Activated T-cell treated with anti-CD3 and anti-CD28 coated beads, Interleukin-2, amount 50 U/mL, for 48 hours (primary cell): Measurements from ENCODE around the gene TRIM25.
"Not testable (repeated sequence)": the region's sequence is repeated elsewhere in the genome, so short reads cannot be mapped to it uniquely, and the experiment has no call there.

Experiments
- DNase-seq, 2 experiments: peaks; one replicate each; pipeline ENCODE4 v3.0.0-alpha.2; 2020

The TRIM25 gene, protein sequence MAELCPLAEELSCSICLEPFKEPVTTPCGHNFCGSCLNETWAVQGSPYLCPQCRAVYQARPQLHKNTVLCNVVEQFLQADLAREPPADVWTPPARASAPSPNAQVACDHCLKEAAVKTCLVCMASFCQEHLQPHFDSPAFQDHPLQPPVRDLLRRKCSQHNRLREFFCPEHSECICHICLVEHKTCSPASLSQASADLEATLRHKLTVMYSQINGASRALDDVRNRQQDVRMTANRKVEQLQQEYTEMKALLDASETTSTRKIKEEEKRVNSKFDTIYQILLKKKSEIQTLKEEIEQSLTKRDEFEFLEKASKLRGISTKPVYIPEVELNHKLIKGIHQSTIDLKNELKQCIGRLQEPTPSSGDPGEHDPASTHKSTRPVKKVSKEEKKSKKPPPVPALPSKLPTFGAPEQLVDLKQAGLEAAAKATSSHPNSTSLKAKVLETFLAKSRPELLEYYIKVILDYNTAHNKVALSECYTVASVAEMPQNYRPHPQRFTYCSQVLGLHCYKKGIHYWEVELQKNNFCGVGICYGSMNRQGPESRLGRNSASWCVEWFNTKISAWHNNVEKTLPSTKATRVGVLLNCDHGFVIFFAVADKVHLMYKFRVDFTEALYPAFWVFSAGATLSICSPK

DNA sequence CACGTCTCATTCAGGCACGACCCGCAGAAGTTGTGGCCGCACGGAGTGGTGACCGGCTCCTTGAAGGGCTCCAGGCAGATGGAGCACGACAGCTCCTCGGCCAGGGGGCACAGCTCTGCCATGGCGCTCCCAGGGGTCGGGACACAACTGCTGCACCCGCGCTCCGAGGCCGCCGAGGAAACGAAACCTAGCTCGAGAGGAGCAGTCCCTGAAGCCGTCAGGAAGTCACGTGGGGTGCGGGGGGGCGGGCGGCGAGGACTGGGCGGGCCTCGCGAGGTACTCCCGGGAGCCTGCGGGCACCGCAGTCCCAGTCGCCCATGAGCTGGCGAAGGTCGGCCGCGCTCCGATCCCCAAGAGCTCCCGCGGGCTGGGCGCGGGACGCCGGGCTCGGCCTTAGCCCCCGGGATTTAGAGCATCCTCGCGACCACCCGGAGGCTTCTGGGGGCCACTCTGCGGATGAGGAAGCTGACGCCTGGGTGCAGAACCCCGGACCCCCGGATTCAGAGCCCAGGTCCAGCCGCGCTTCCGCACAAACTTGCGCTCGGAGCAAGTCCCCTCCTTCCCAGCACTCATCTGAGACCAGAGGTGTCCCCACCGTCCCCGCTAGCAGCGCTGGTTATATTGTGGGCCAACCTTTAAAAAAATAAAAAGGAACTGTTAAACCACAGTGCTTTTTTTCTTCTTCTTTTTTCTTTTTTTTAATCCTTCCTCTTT lies at the start of gene TRIM25:
TRIM25 (minus strand) TSS at position 183 of the 714 bp plus-strand sequence; CDS start at position 122, 61 bp downstream.
- DNase-seq = peak; percentile 92

DNA sequence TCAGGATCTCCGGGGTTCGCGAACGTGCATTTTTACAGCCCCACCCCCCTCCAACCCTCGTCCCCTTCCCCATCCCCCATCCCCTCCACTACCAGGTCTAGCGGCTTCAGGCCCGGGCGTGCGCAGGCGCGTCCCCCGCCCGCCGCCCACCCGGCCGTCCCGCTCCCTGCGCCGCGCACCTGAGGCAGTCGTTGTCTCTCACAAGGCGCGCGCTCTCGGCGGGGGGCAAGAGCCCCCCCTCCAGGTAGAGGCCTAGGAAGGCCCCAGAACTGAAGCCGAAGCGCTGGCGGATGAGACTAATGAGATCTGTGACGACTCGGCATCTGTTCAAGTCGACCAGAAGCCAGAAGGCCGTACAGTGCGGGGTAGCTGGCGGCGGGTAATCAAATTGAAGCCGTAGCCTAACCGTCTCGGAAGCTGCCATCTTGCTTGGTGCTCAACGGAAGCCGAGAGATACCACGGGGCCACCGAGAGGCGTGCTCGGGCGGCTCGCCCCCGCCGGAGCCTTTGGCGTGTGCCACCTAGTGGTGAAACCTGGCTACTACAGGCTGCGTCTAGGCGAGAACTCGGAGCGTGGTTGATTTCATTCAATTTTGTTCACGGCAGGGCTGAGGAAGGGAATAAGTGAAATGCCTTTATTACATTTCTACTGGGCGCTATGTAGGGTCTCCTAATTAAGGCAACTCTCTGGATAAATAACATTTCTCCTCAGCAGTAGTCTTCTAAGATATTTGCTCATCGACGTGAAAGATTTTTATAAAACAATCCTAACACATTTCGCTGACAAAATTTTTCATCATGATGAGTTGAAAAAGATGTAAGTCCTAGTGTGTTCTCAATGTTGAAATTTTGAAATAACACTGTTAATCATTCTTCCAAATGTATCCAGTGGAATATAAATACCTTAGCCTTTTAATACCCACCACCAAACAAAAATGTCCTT lies 47.0 kb upstream of the TRIM25 start, which contains the start of gene COIL:
COIL (minus strand) TSS at position 455 of the 943 bp plus-strand sequence; CDS start at position 424, 31 bp downstream.
- peak; percentile 97 for DNase-seq

DNA sequence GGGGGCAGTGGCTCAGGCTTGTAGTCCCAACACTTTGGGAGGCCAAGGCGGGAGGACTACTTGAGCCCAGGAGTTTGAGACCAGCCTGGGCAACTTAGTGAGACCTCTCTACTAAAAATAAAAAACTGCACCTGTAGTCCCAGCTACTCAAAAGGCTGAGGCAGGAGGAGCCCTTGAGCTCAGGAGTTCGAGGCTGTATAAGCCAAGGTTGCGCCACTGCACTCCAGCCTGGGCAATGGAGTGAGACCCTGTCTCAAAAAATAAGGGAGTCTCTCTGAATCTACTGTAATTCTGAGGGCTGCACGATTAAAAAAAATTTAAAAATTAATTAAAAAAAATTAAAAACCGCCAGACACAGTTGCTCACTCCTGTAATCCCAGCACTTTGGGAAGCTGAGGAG lies 43.1 kb upstream of the TRIM25 start:
- DNase-seq = no peak

DNA sequence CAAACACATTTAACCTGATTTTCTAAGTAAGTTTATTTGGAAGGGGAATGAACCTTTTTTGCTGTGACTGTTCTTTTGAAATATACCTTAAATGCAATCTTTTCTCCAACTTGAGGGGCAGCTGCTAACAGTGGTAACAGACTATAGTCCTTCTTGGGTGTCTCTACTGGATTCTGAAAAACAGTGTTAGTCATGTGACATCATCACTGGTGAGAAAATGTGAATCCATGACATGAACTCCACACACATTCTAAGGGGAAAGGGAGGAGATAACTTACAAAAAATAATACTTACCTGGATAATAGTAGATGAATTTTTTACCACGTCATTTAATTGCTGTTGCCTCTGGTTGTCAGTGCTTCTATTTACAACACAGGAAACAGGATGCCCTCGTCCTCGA lies 35.7 kb upstream of the TRIM25 start:
- DNase-seq = no peak

DNA sequence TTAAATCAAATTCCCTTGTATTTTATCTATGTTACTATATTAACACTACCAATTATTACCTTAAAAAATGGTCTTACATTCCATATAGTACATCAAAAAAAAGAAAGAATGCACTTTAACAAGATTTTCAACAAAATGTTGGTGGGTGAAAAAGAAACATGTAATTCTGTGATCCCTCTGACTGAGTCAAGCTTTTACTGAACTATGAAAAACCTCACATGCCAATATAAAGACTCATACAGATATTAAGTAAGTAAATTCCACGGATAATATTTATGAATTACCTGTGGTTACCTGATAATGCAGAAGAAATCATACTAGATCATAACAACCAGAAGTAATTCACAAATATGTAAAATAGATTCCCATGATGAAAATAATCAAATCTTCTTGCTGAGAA lies 34.6 kb upstream of the TRIM25 start:
- DNase-seq = no peak

DNA sequence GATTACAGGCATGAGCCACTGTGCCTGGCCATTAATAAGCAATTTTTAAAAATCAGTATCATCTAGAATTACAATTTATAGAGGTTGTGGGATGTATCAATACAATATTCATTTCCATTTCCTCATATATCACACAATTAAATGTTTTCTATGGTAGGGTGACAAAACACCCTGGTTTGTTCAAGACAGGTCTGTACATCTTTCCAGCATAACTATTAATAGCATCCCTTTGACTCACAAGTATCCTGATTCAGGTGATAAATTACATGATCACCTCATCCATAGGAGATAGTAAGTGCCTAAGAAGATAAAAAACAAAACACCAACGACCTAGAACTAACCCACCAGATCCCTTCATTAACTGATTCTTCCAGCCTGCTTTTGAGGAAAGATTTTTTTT lies 33.9 kb upstream of the TRIM25 start:
- no peak for DNase-seq

DNA sequence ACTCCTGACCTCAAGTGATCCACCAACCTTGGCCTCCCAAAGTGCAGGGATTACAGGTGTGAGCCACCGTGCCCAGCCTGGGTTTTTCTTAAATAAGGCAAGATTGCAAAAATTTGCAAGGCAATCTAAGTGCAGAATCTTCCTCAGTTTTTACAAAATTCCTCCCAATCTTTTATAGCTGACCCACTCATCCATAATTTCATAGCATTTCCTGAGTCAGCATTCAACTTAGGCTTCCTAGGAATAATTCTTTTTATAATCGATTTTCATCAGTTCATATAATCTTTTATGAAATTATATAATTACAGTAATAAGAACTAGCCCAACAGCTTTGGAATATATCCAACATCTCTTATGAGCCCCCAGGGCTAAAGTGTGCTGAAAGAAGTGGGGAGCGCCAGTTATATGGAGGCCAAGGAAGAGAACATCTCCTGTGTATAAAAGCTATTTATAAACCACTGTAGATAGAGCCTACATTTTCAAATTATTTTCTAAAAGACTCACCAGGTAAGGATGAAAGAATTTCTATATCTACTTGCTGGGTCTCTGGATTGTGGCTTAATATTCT lies 32.2 kb upstream of the TRIM25 start:
- no peak for DNase-seq

DNA sequence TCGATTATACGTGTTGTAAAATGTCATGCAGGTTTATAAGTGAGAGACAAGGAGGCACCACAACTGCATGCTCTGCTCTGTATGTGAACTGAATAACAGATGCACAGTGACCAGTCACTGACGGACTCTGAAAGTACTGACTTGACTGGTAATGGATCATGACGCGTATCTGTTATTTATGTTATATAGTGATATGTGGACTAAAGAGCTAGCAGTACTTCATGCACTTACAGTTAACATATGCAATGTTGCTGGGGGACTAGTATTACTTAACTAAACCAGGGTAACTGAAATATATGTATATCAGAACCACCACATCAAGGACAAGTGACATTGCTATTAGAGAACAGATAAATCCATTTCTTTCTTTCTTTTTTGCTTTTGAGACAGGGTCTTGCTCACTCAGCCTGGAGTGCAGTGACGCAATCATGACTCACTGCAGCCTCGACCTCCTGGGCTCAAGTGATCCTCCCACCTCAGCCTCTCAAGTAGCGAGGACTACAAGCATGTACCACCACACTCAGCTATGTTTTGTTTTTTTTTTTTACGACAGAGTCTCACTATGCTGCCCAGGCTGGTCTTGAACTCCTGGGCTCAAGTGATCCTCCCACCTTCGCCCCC lies 29.8 kb upstream of the TRIM25 start:
- peak in 1 of 2 experiments; percentile 35 for DNase-seq

DNA sequence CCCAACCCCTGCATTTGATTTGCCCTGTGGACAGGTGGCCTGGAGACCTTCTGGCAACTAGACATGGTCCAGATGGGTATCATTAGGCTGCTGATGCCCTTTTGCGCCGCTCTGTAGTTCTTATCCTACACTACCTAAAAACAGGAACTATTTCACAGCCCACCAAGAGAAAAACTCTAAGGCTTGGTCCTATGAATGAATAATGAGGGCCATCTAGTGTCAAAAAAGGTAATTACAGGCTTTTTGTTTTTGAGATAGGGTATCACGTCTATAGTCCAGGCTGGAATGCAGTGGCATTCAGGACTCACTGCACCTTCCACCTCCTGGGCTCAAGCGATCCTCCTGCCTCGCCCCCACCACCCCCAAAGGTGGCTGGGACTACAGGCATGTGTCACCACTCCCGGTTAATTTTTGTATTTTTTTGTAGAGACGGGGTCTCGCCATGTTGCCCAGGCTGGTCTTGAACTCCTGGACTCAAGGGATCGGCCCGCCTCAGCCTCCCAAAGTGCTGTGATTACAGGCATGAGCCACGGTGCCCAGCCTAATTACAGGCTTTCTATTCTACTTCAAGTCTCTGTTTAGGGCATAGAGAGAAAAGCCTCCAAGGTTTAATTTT lies 26.1 kb upstream of the TRIM25 start:
- peak in 1 of 2 experiments; percentile 24 for DNase-seq

DNA sequence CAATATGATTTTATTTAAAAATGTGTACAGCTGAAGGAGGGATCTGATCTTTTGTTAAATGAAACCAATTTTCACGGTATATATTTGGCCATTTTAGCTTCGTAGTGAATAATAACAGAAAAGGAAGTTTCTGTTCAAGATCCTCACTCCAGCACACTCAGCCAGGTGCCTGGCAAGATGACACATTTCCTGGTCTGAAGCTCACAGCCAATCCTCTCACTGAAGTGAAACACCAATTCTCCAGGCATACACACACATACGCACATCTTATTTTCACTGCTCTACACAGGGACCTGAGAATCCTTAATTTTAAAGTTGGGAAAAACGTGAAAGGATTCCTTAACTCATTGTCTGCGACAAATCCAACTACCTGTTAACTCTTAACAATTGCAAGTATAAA lies 24.4 kb upstream of the TRIM25 start:
- not testable (repeated sequence) for DNase-seq

DNA sequence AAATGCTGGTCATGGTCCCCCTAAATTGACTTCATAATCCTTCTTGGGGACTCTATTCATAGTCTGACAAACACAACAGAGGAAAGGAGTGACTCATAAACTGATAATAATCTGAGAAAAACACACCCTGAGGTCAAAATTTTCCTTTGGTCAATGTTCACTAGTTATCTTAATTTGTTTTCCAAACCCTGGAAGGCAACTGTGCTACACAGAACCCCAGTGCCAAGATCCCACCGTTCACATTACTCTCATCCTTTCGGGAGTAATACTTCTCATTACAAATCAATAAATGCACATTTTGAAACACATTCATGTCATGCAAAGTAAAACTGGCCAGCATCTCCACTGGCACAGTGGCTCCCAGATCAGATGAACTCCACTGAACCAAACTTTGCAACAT lies 23.8 kb upstream of the TRIM25 start:
- no peak for DNase-seq

DNA sequence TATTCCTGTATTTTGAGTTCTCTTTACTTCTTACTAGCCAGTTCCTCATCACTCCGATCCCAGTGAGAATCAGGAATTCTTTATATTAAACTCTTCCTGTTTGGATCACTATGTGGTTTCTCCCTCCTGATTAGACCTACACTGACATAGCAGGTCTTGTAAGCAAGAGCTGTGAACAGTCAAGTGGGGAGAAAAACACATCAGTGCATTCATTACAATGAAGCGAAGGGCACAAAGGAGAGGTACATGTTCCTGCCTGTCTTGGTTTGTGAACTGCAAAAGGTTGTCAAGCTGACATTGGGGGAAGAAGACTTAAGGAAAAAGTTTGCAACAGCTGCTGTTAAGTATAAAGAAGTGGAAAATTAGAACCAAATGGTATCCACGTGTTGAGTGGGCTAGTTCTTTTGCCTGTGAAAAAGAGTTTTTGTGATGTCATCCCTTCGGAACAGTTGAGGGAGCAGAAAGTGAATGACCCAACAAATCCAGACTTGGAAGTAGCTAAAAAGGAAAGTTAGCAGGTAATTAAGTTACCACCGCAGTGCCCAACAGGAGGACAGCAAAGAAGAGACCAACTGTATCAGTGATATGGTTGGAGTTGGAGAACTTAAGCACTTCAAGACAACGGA lies 23.0 kb upstream of the TRIM25 start:
- DNase-seq = no peak

DNA sequence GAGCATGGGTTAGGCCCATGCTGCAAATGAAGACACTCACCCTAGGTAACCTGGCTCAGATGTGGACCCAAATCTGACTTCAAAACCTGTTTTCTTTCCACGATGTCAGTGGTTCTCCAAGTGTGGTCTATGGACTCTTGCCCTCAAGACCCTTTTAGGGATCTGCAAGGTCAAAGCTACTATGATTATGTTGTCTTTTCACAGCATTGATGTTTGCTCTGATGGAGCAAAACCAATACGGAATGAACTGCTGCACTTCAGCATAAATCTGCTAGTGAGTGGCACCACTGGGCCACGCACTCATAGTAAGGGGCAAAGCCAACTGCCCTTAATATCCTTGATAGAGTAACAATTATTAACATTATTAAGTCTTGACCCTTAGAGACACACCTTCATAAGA lies 21.6 kb upstream of the TRIM25 start:
- DNase-seq = no peak

DNA sequence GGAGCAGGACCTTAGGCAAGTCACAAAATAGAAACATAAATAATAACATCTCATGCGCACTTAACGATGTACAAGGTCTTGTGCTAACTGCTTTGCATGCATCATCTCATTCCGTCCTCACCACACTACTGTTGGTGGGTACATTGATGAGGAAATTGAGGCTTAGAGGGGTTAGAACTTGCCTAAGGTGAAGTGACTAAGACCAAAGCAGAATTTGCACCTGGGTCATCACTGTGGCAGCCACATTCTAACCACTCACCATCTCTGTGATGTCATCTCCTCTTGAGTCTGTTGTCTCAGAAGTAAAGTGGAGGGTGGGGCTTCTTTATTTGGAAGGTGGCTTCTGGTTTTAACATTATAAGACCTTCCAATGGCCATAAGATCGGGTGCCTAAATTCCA lies 20.4 kb upstream of the TRIM25 start:
- DNase-seq = no peak

DNA sequence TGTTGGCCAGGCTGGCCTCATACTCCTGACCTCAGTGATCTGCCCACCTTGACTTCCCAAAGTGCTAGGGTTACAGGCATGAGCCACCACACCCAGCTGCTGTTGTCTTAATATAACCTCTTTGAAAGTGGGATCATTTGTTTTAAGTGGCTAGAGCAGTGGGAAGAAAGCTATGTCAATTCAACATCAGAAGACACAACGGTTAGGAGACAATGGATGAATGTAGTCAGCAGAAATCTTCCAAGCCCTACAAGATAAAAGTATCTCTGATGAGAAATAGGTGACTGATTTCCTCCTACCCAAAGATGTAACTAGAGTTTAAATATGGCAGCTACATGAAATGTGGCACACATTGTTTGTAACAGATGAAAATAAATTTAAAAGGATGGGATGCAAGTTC lies 20.0 kb upstream of the TRIM25 start:
- no peak for DNase-seq

DNA sequence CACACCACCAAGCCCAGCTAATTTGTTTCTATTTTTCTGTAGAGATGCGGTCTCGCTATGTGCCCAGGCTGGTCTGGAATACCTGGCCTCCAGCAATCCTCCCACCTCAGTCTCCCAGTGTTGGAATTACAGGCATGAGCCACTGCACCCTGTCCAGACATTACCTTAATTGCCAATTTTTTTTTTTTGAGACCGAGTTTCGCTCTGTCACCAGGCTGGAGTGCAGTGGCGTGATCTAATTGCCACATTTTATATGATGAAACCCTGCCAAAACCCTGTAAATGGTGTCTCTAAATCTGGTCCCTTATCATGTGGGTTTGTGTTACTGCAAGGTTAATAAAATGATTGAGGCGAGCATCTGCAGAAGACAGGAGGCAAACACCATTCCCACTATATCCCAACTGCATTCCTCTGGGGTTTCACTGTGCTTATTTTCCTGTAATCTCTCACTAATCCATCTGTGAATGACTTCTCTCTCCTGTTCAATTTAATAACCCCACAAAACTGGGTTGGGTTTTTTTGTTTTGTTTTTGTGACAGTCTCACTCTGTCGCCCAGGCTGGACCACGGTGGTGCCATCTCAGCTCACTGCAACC lies 19.4 kb upstream of the TRIM25 start:
- no peak for DNase-seq

DNA sequence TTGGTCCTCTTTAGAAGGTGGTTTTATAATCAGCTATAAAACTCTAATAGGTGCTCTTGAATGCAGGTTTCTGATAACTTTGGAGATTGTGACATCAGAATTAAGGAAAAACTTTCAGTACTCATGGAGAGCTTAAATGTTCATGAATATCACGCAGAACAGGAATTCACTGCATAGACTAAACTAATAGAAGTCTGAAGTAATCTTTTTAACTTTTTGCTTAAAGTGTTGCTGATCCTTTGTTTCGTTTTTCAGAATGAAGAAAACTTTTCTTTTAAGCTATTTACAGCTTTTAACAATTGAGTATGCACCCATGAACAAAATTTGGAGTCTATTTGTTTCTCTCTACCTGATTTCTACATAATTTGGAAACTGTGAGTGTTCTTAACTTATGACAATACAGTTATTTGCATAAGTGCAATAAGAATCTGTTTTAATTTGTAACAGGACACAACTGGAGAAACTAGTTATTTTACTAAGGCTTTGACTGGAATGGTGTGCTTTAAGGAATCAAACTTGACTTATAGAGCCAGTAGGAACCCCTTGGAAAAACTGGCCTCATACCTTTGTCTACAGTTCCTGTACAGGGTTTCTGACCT lies 17.0 kb upstream of the TRIM25 start:
- DNase-seq = no peak

DNA sequence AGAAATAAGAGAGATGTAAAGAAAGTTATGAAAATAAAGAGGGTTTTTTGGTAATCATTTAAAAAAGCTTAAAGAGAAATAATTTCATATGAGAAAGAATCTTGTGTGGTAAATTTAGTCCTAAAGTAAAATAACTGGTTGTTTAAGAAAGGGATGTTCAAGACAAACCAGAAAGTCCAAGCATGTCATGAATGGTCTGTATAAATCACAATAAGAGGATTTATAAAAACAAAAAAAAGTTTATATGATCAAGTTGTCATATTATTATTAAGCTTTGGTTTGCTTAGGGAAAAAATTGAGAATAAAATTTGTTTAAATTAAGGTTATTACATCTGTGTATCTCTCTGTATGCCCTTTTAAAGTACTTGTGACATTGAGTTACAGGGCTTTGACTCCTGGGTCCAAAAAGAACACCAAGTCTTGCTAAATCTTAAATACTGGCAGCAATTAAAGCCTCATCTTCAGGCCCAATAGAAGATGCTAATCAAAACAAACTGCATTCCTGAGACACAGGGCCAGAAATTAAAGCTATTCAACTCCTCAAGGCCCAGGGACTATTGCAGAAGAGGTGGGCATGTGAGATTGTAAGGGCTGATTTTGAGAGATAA lies 15.6 kb upstream of the TRIM25 start:
- DNase-seq = no peak

DNA sequence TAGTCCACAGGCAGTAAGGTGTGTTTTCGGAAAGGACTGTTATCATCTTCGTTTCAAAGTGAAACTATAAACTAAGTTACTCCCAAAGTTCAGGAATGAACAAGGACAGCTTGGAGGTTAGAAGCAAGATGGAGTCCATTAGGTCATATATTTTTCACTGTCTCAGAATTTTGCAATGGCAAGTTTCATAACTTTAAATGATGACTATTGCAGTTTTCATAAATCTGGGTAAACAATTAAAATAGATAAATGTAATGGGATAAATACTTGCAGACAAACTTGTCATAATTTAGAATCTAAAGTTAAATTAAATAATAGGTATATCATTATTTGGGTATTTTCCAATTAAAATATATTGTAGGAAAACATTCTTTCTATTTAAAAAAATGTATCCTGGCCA lies 14.7 kb upstream of the TRIM25 start:
- no peak for DNase-seq
